SH-SY5Y (cell line): ENCODE data around the gene GPRIN3.

Experiments
- GATA2 ChIP-seq: IDR thresholded peaks from 2 replicates; pipeline ENCODE4 v1.6.1; 2011; ENCODE audit warnings: mild to moderate bottlenecking, low read depth, low read length
- GATA3 ChIP-seq: IDR thresholded peaks from 2 replicates; pipeline ENCODE4 v1.6.1; 2011; ENCODE audit warnings: low read depth, mild to moderate bottlenecking, low read length, moderate library complexity

DNA sequence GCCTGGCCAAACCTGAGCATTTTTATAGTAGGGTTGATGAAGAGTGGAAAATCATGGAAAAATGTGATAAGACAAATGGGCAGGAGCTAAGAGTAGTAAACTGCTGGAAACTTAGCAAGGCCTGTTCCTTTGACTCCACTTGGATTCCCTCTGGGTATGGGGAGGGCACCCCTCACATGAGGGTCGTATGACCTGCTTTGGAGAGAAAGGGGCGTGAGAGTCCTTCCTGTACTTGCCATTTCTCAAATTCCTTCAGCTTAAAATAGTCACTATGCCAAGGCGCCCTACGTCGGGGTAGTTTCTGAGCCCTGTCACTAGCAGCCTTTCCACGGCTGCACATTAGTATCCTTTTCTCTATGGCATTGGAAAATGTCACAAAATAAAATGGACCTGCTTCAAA lies 49.1 kb downstream of the GPRIN3 start:
- no peak for TF ChIP-seq GATA3
- no peak for TF ChIP-seq GATA2
